GM12872 (cell line): ENCODE measurements around the gene BTG4.

Source experiments
- CTCF ChIP-seq: IDR thresholded peaks from 3 replicates; pipeline ENCODE4 v1.5.1; 2011; ENCODE audit warnings: low read depth, mild to moderate bottlenecking, low read length, moderate library complexity; ENCODE audit not compliant: insufficient read depth

The BTG4 gene

GRCh38 chr11:111490496-111490895 lies 21.7 kb downstream of the BTG4 start:
- no peak for TF ChIP-seq CTCF

GRCh38 chr11:111483431-111483830 lies 28.8 kb downstream of the BTG4 start:
- no peak for TF ChIP-seq CTCF

- TF ChIP-seq CTCF: no peak
Measured at GRCh38 chr11:111479666-111480065, 32.5 kb downstream of the BTG4 start.

- TF ChIP-seq CTCF: no peak
Measured at GRCh38 chr11:111477898-111478297, 34.3 kb downstream of the BTG4 start.

GRCh38 chr11:111476956-111477355 lies 35.2 kb downstream of the BTG4 start:
- TF ChIP-seq CTCF: no peak

- TF ChIP-seq CTCF: no peak
Measured at GRCh38 chr11:111476366-111476765, 35.8 kb downstream of the BTG4 start.

- no peak for TF ChIP-seq CTCF
Measured at GRCh38 chr11:111474432-111474831, 37.8 kb downstream of the BTG4 start.

- TF ChIP-seq CTCF: no peak
Measured at GRCh38 chr11:111472228-111472627, 40.0 kb downstream of the BTG4 start.
